Mesenteric fat pad (tissue), 1 donor: ENCODE results near the gene SEMA4A. TPM values are rescaled to one million over a fixed set of nuclear protein-coding genes. Genes with fewer than 3 reads are reported as not detected.
"Not testable (repeated sequence)": the region's sequence is repeated elsewhere in the genome, so short reads cannot be mapped to it uniquely, and the experiment has no call there.

ENCODE experiments used
- DNase-seq: peaks from one replicate; pipeline ENCODE4 v3.0.0-alpha.2; 2020; ENCODE audit warnings: low spot score
- long read RNA-seq: library from polyadenylated mRNA; unstranded; transcript quantifications from one replicate; pipeline ENCODE4 v2.0.0, GENCODE V29; 2020
- total RNA-seq: library from RNA; stranded (reverse); fragmentation: NEBNext Ultra II Directional; extraction: Animal tissue kit (Norgen Biotek cat#: 25700); gene quantifications from one replicate; pipeline ENCODE4 v1.2.1, GENCODE V29; 2021
- donor health status: DM: yes; HTN: yes; CAD: no.

Gene SEMA4A
- 31.9 TPM for total RNA-seq
- long read RNA-seq, partial matches to known transcripts = 7 of 22 reads
- long read RNA-seq, other reads (novel, unspliced or antisense) = 11 of 22 reads

- DNase-seq = no peak
Measured at GRCh38 chr1:156153362-156153761, at the start of gene SEMA4A. SEMA4A (plus strand) TSS chr1:156153585; CDS start chr1:156154579, 994 bp downstream.

GRCh38 chr1:156104065-156104810, 49.1 kb upstream of the SEMA4A start:
- no peak for DNase-seq

GRCh38 chr1:156104861-156105832, 48.2 kb upstream of the SEMA4A start:
- no peak for DNase-seq

GRCh38 chr1:156106624-156107488, 46.5 kb upstream of the SEMA4A start:
- no peak for DNase-seq

GRCh38 chr1:156108057-156108456, 45.3 kb upstream of the SEMA4A start:
- DNase-seq = no peak

GRCh38 chr1:156108664-156109241, 44.6 kb upstream of the SEMA4A start:
- no peak for DNase-seq

GRCh38 chr1:156110252-156110651, 43.1 kb upstream of the SEMA4A start:
- DNase-seq = no peak

GRCh38 chr1:156111355-156111962, 41.9 kb upstream of the SEMA4A start:
- DNase-seq = no peak

- DNase-seq = no peak
Measured at GRCh38 chr1:156112276-156113137, 40.9 kb upstream of the SEMA4A start.

- no peak for DNase-seq
Measured at GRCh38 chr1:156113282-156113950, 40.0 kb upstream of the SEMA4A start.

- DNase-seq = peak; percentile 98
Measured at GRCh38 chr1:156114101-156114918, 39.1 kb upstream of the SEMA4A start, which contains the start of gene LMNA. LMNA (plus strand) TSS chr1:156114711; CDS start chr1:156114919, 208 bp downstream.

GRCh38 chr1:156114919-156115513, 38.4 kb upstream of the SEMA4A start:
- DNase-seq = peak; percentile 90

- DNase-seq = peak; percentile 90
Measured at GRCh38 chr1:156115514-156116374, 37.6 kb upstream of the SEMA4A start.

GRCh38 chr1:156116731-156117130, 36.7 kb upstream of the SEMA4A start:
- DNase-seq = not testable (repeated sequence)

- DNase-seq = no peak
Measured at GRCh38 chr1:156117414-156118176, 35.8 kb upstream of the SEMA4A start.
